Neuronal stem cell (in vitro differentiated cells): ENCODE results near the gene AXIN1.
"Not testable (repeated sequence)": the region's sequence is repeated elsewhere in the genome, so short reads cannot be mapped to it uniquely, and the experiment has no call there.

ENCODE experiments used
- DNase-seq: peaks from one replicate; pipeline ENCODE4 v3.0.0-alpha.2; 2013; ENCODE audit warnings: low spot score
- H2AFZ ChIP-seq: one replicate; pipeline ENCODE4 v1.6.1; 2013; ENCODE audit warnings: mild to moderate bottlenecking, low read length, inconsistent platforms
- H2AK5ac ChIP-seq: 2 replicates; pipeline ENCODE4 v1.6.1; 2013; ENCODE audit warnings: low read depth, mild to moderate bottlenecking, inconsistent platforms, low read length, moderate library complexity, mixed read lengths
- H2BK120ac ChIP-seq: 2 replicates; pipeline ENCODE4 v1.6.1; 2013; ENCODE audit warnings: low read depth, mild to moderate bottlenecking, inconsistent platforms, low read length, moderate library complexity, mixed read lengths
- H2BK12ac ChIP-seq: one replicate; pipeline ENCODE4 v1.6.1; 2013; ENCODE audit warnings: low read length, inconsistent platforms
- H2BK15ac ChIP-seq: 2 replicates; pipeline ENCODE4 v1.6.1; 2013; ENCODE audit warnings: mild to moderate bottlenecking, low read length, inconsistent platforms, mixed read lengths
- H2BK5ac ChIP-seq: one replicate; pipeline ENCODE4 v1.6.1; 2013; ENCODE audit warnings: inconsistent platforms, mild to moderate bottlenecking, low read length, moderate library complexity
- H3K14ac ChIP-seq: one replicate; pipeline ENCODE4 v1.6.1; 2013; ENCODE audit warnings: low read length, inconsistent platforms
- H3K18ac ChIP-seq: 2 replicates; pipeline ENCODE4 v1.6.1; 2013; ENCODE audit warnings: low read length, inconsistent platforms
- H3K23ac ChIP-seq: 2 replicates; pipeline ENCODE4 v1.6.1; 2013; ENCODE audit warnings: low read depth, mild to moderate bottlenecking, mixed read lengths, low read length, inconsistent platforms; ENCODE audit not compliant: poor library complexity
- H3K27ac ChIP-seq: replicated peaks from 3 replicates; pipeline ENCODE4 v1.5.1; 2013; ENCODE audit warnings: low read length, inconsistent platforms
- H3K27me3 ChIP-seq, 3 experiments: 2 replicates each; pipeline ENCODE4 v1.6.1; 2013; ENCODE audit warnings: low read length in 3 of 3, mild to moderate bottlenecking in 2 of 3, inconsistent platforms in 1 of 3, low read depth in 1 of 3, mixed read lengths in 1 of 3, moderate library complexity in 1 of 3; ENCODE audit not compliant: control insufficient read depth in 3 of 3, insufficient read depth in 3 of 3
- H3K36me3 ChIP-seq, 2 donors: replicated peaks in 1 of 2; 2 replicates each; pipeline ENCODE4 v1.6.1; 2013; ENCODE audit warnings: low read length in 2 of 2; ENCODE audit not compliant: control insufficient read depth in 2 of 2, insufficient read depth in 2 of 2
- H3K4ac ChIP-seq: 2 replicates; pipeline ENCODE4 v1.6.1; 2013; ENCODE audit warnings: inconsistent platforms, mild to moderate bottlenecking, low read length, moderate library complexity
- H3K4me1 ChIP-seq, 2 donors: 1 replicate in 1 of 2; 2 replicates in 1 of 2; pipeline ENCODE4 v1.6.1; 2013; ENCODE audit warnings: low read length in 2 of 2, low read depth in 1 of 2; ENCODE audit not compliant: control insufficient read depth in 2 of 2, insufficient read depth in 1 of 2
- H3K4me2 ChIP-seq: one replicate; pipeline ENCODE4 v1.6.1; 2013; ENCODE audit warnings: mild to moderate bottlenecking, low read length, inconsistent platforms; ENCODE audit not compliant: insufficient read depth, poor library complexity, severe bottlenecking
- H3K4me3 ChIP-seq, 2 donors: 2 replicates each; pipeline ENCODE4 v1.5.1; 2013; ENCODE audit warnings: low read length in 2 of 2, mild to moderate bottlenecking in 2 of 2, inconsistent platforms in 1 of 2, moderate library complexity in 1 of 2
- H3K79me1 ChIP-seq: one replicate; pipeline ENCODE4 v1.6.1; 2013; ENCODE audit warnings: low read depth, mild to moderate bottlenecking, inconsistent platforms, low read length, moderate library complexity
- H3K9ac ChIP-seq: one replicate; pipeline ENCODE4 v1.6.1; 2013; ENCODE audit warnings: mild to moderate bottlenecking, low read depth, low read length, inconsistent platforms; ENCODE audit not compliant: poor library complexity
- H3K9me3 ChIP-seq, 2 donors: replicated peaks in 1 of 2; 2 replicates each; pipeline versions ENCODE3 to v1.6.1; 2013; ENCODE audit warnings: low read length in 2 of 2, mild to moderate bottlenecking in 2 of 2, inconsistent platforms in 1 of 2, low read depth in 1 of 2, mixed read lengths in 1 of 2, moderate library complexity in 1 of 2; ENCODE audit not compliant: control insufficient read depth in 2 of 2, insufficient read depth in 1 of 2
- H4K8ac ChIP-seq: one replicate; pipeline ENCODE4 v1.6.1; 2013; ENCODE audit warnings: low read depth, mild to moderate bottlenecking, inconsistent platforms, low read length, moderate library complexity
- H4K91ac ChIP-seq: one replicate; pipeline ENCODE4 v1.6.1; 2013; ENCODE audit warnings: low read length, low read depth, mild to moderate bottlenecking, inconsistent platforms; ENCODE audit not compliant: poor library complexity
- WGBS, 2 donors: extraction: QIAGEN DNeasy Blood & Tissue Kit; methylation state at CpG; one replicate each; pipeline ENCODE4 v1.1.7; 2013; ENCODE audit warnings: missing lambda C conversion rate in 2 of 2, mixed read lengths in 1 of 2; ENCODE audit not compliant: insufficient read length in 2 of 2, insufficient replicate concordance in 1 of 2; ENCODE audit errors: extremely low coverage in 2 of 2; 5-methylcytosine and 5-hydroxymethylcytosine counted together

Gene AXIN1

DNA sequence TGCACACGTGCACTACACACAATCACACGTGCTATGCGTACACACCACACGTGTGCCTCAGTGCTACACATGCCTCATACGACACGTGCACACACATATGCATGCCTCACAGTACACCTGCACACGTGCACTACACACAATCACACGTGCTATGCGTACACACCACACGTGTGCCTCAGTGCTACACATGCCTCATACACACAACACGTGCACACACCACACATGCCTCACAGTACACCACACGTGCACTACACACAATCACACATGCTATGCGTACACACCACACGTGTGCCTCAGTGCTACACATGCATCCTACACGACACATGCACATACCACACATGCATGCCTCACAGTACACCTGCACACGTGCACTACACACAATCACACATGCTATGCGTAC lies 85.0 kb downstream of the AXIN1 start:
- no CpG with 5 or more reads among the region's 17 CpGs for WGBS, 2 donors
- H3K79me1 ChIP-seq, H2BK5ac ChIP-seq, H3K14ac ChIP-seq, H2BK120ac ChIP-seq, H3K27me3 ChIP-seq, H3K4me2 ChIP-seq, H3K27ac ChIP-seq, H2BK12ac ChIP-seq, DNase-seq, H3K4ac ChIP-seq, H2BK15ac ChIP-seq, H3K4me1 ChIP-seq, H2AK5ac ChIP-seq, H3K9me3 ChIP-seq, H4K91ac ChIP-seq, H2AFZ ChIP-seq: not testable (repeated sequence)
- peak overlapping the region; percentile 45 for H3K9ac ChIP-seq
- peaks cover 17 to 31% of the 10 kb centered on the region in 2 donors for H3K36me3 ChIP-seq
- peak overlapping the region; percentile 35 for H3K18ac ChIP-seq
- H4K8ac ChIP-seq, result peak overlapping the region; percentile 8
- peak overlapping the region in 1 of 2 donors; percentile 68 for H3K4me3 ChIP-seq
- H3K23ac ChIP-seq, result peak overlapping the region; percentile 92

DNA sequence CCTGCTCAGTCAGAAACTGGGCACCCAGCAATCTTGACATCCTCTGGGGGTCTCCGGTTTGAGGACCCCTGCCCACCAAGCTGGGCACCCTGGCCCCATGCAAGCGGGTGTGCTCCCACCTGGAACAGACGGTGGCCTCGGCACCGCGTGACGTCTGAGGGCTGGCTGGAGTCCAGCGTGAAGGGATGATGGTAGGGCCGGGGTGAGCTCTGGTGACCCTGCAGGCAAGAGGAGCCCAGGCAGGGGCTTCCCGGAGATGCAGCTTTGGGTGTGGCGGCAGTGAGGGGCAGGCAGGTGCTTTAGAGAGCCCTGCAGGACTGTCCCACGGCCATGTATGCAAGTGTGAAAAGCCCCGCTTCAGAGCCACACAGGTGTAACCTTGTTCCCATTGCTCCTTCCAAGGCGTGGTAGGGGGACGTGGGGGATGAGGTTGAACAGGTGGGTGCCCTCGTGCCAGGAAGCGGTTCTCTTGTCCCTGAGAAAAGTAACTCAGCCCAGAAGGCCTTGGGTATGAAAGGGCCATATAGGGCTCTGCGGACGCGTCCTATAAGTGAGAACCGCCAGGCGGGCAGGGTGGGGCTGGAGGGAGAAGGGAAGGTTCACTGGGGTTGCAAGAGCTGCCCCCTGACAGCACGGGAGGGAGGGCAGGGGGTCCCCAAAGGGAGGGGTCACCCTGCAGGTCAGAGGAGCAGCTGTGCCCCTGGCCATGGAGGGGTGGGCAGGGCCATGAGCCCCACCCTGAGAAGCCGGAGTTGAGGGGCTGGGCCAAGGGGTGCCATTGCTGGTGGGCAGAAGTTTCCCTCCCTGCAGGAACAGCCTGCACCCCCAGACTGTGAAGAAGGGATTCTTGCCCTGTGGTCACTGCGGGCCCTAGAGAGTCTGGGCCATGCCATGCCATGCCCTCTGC lies 86.0 kb downstream of the AXIN1 start:
- H4K91ac ChIP-seq, result no peak overlapping the region
- no CpG with 5 or more reads among the region's 25 CpGs for WGBS, 2 donors
- no peak overlapping the region for H2BK15ac ChIP-seq
- no peak overlapping the region for H4K8ac ChIP-seq
- peaks cover 4% of the 10 kb centered on the region for H3K79me1 ChIP-seq
- no peak overlapping the region for H3K4ac ChIP-seq
- no peaks in the 10 kb centered on the region for H3K27me3 ChIP-seq
- H3K4me2 ChIP-seq, result no peak overlapping the region
- H3K36me3 ChIP-seq, result peaks cover 26 to 41% of the 10 kb centered on the region in 2 donors
- no peak overlapping the region for H2AK5ac ChIP-seq
- H3K23ac ChIP-seq, result peak overlapping the region; percentile 92
- H3K9me3 ChIP-seq, result peaks cover 0 to 4% of the 10 kb centered on the region in 2 donors
- H2BK120ac ChIP-seq, result peak overlapping the region; percentile 72
- no peak overlapping the region for H2BK5ac ChIP-seq
- no peak overlapping the region for H3K9ac ChIP-seq
- no peak overlapping the region for H2AFZ ChIP-seq
- H3K14ac ChIP-seq, result no peak overlapping the region
- no peak overlapping the region for H2BK12ac ChIP-seq
- no peak for DNase-seq
- H3K4me3 ChIP-seq, result no peak overlapping the region
- H3K4me1 ChIP-seq, result peaks cover 0 to 2% of the 10 kb centered on the region in 2 donors
- no peak overlapping the region for H3K27ac ChIP-seq
- peak overlapping the region; percentile 57 for H3K18ac ChIP-seq

DNA sequence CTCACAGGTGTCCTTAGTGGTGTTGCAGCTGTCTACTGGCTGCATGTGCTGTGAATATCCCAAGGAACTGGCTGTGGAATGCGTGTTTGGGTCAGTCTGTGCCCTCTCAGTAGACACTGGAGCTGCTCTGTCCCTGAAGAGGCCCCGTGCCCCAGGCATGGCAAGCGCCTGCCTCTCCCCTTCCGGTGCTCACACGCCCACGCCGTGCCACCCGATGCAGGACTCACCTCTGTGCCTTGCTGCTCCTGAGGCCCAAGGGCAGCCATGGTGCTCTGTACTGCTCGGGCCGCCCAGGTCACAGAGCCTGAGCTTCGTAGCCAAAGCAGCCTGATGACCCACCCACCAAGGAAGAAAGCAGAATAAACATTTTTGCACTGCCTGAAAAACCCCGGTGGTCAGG lies 86.8 kb downstream of the AXIN1 start:
- no peak overlapping the region for H2BK5ac ChIP-seq
- no peak overlapping the region for H3K4me2 ChIP-seq
- H2BK15ac ChIP-seq, result no peak overlapping the region
- peak overlapping the region; percentile 30 for H3K9ac ChIP-seq
- H3K36me3 ChIP-seq, result peaks cover 34 to 49% of the 10 kb centered on the region in 2 donors
- peaks cover 4% of the 10 kb centered on the region for H3K79me1 ChIP-seq
- H3K27ac ChIP-seq, result no peak overlapping the region
- H3K4me1 ChIP-seq, result peaks cover 0 to 2% of the 10 kb centered on the region in 2 donors
- no peak overlapping the region for H3K23ac ChIP-seq
- DNase-seq, result no peak
- H3K9me3 ChIP-seq, result peaks cover 0 to 4% of the 10 kb centered on the region in 2 donors
- no peak overlapping the region for H3K4ac ChIP-seq
- H2BK120ac ChIP-seq, result peak overlapping the region; percentile 72
- H4K91ac ChIP-seq, result no peak overlapping the region
- H3K18ac ChIP-seq, result no peak overlapping the region
- WGBS, 2 donors, result no CpG with 5 or more reads among the region's 12 CpGs
- no peak overlapping the region for H3K4me3 ChIP-seq
- no peak overlapping the region for H4K8ac ChIP-seq
- no peak overlapping the region for H2AK5ac ChIP-seq
- no peak overlapping the region for H2AFZ ChIP-seq
- no peak overlapping the region for H2BK12ac ChIP-seq
- H3K27me3 ChIP-seq, result no peaks in the 10 kb centered on the region
- H3K14ac ChIP-seq, result no peak overlapping the region

DNA sequence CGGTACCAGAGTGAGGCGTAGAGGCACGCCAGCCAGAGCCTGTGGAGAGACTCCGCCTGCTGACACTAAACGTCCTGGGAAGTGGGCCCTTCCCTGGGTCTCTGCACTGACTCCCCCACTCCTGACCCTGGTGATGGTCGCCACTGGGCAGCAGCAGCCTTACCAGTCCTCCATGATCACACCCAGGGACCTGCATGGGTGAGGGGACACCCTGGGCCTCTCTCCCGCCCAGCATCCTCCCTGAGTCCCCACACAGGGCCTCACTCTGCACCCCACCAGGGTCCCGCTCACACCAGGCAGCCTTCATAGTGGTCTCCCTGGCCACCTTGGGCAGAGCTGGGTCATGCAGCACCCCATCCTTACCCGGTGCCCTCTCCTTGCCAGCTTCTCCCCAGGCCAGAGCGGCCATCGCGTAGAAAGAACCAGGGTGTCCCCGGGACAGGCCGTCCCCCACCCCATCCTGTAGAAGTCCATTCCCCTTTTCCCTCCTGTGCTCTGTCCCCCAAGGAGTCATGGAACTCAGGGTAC lies 87.5 kb downstream of the AXIN1 start:
- H3K14ac ChIP-seq, result no peak overlapping the region
- DNase-seq, result no peak
- no peak overlapping the region for H2AFZ ChIP-seq
- H3K4me1 ChIP-seq, result peaks cover 0 to 2% of the 10 kb centered on the region in 2 donors
- peaks cover 4% of the 10 kb centered on the region for H3K79me1 ChIP-seq
- H2AK5ac ChIP-seq, result no peak overlapping the region
- no peak overlapping the region for H2BK5ac ChIP-seq
- H2BK15ac ChIP-seq, result no peak overlapping the region
- H3K18ac ChIP-seq, result no peak overlapping the region
- H3K9ac ChIP-seq, result no peak overlapping the region
- no peak overlapping the region for H4K91ac ChIP-seq
- H3K23ac ChIP-seq, result no peak overlapping the region
- WGBS, 2 donors, result no CpG with 5 or more reads among the region's 14 CpGs
- no peaks in the 10 kb centered on the region for H3K27me3 ChIP-seq
- no peak overlapping the region for H3K4me2 ChIP-seq
- H3K4me3 ChIP-seq, result no peak overlapping the region
- H2BK120ac ChIP-seq, result no peak overlapping the region
- no peak overlapping the region for H4K8ac ChIP-seq
- peaks cover 0 to 4% of the 10 kb centered on the region in 2 donors for H3K9me3 ChIP-seq
- H3K36me3 ChIP-seq, result peaks cover 36 to 55% of the 10 kb centered on the region in 2 donors
- no peak overlapping the region for H3K27ac ChIP-seq
- H3K4ac ChIP-seq, result no peak overlapping the region
- no peak overlapping the region for H2BK12ac ChIP-seq
